DOHH2 (cell line): ENCODE data around the gene AHSP.
"Not testable (repeated sequence)": the region's sequence is repeated elsewhere in the genome, so short reads cannot be mapped to it uniquely, and the experiment has no call there.

Experiments
- H3F3A ChIP-seq: fragments of 200-600 bp; sonication (generic), shearing (Covaris generic); 2 replicates; pipeline ENCODE4 v1.6.0; 2016; ENCODE audit warnings: antibody characterized with exemption, mild to moderate bottlenecking; ENCODE audit not compliant: control insufficient read depth, insufficient read depth
- H3K27ac ChIP-seq: fragments of 200-600 bp; sonication (generic); 2 replicates; pipeline ENCODE4 v1.5.1; 2014; ENCODE audit warnings: low read depth, mild to moderate bottlenecking, low read length, moderate library complexity
- H3K27me3 ChIP-seq: fragments of 200-600 bp; sonication (generic); 2 replicates; pipeline ENCODE4 v1.6.1; 2014; ENCODE audit warnings: mild to moderate bottlenecking, low read length, mixed read lengths; ENCODE audit not compliant: control insufficient read depth
- H3K36me3 ChIP-seq: fragments of 200-600 bp; sonication (generic); 2 replicates; pipeline ENCODE4 v1.6.1; 2014; ENCODE audit warnings: mild to moderate bottlenecking, low read length, moderate library complexity, mixed read lengths; ENCODE audit not compliant: control insufficient read depth
- H3K4me1 ChIP-seq: fragments of 200-600 bp; sonication (generic); 2 replicates; pipeline ENCODE4 v1.6.1; 2014; ENCODE audit warnings: mild to moderate bottlenecking, low read length, mixed read lengths; ENCODE audit not compliant: control insufficient read depth
- H3K4me2 ChIP-seq: fragments of 200-600 bp; sonication (generic); 2 replicates; pipeline ENCODE4 v1.6.0; 2014; ENCODE audit warnings: mild to moderate bottlenecking, low read length, moderate library complexity
- H3K4me3 ChIP-seq: fragments of 200-600 bp; sonication (generic); 2 replicates; pipeline ENCODE4 v1.5.1; 2014; ENCODE audit warnings: mild to moderate bottlenecking, low read length, mixed read lengths
- H3K79me2 ChIP-seq: fragments of 200-600 bp; sonication (generic); 2 replicates; pipeline ENCODE4 v1.6.1; 2014; ENCODE audit warnings: mild to moderate bottlenecking, low read length, mixed read lengths; ENCODE audit not compliant: control insufficient read depth
- H3K9me2 ChIP-seq: fragments of 200-600 bp; sonication (generic); replicated peaks from 2 replicates; pipeline ENCODE4 v1.6.1; 2014; ENCODE audit warnings: mild to moderate bottlenecking, low read length, mixed read lengths; ENCODE audit not compliant: control insufficient read depth
- H3K9me3 ChIP-seq: fragments of 200-600 bp; sonication (generic); 2 replicates; pipeline ENCODE4 v1.6.1; 2014; ENCODE audit warnings: antibody characterized with exemption, low read length, mixed read lengths; ENCODE audit not compliant: control insufficient read depth, insufficient read depth
- H4K20me1 ChIP-seq: fragments of 200-600 bp; sonication (generic); 2 replicates; pipeline ENCODE4 v1.6.0; 2014; ENCODE audit warnings: low read depth, mild to moderate bottlenecking, antibody characterized with exemption, low read length, moderate library complexity; ENCODE audit not compliant: control insufficient read depth, insufficient read depth
- EZH2phosphoT487 ChIP-seq: fragments of 200-600 bp; sonication (generic); IDR thresholded peaks from 2 replicates; pipeline ENCODE4 v1.6.1; 2017; ENCODE audit warnings: borderline replicate concordance, mild to moderate bottlenecking, antibody characterized with exemption, low read length, moderate library complexity, mixed read lengths
- TF ChIP-seq, protein P1 (sequence below): fragments of 200-600 bp; sonication (generic); IDR thresholded peaks from one replicate; pipeline ENCODE4 v1.5.1; 2014; ENCODE audit warnings: antibody characterized with exemption, mild to moderate bottlenecking, low read depth, low read length; ENCODE audit not compliant: poor library complexity, severe bottlenecking

Gene AHSP

DNA sequence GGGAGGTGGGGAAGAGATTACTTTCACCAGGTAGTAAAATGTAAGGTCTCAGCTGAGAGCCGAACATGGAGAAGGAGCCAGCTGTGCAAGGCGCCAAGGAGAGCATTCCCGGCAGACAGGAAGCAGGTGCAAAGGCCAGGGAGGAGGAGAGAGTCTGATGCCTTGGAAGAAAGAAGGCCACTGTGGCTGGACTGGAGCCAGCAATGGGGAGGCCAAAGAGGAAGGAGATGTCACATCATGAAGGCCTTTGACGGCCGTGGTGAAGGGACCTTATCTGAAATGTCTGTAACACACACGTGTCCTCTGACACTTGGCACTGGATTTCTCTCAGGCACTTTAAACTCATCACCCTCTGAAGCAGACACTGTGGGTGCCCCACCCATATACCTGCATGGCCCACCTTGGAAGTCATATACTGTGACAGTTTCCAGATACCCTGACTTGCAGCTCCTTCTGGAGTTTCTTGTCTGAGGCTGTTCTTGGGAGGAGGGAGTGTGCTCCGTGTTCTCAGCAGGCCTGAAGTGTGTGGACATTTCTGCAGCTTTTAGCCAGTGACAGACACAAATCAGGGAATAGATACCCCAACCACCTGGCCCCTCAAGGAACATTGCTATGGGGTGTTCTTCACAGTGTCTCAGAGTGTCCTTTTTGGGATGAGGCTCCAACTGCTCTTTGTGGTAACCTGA, 46.7 kb upstream of the AHSP start:
- Histone ChIP-seq H3K27ac (no peak overlapping the region), H3F3A (no peaks in the 10 kb centered on the region), H3K9me3 (no peaks in the 10 kb centered on the region), H3K4me2 (no peak overlapping the region), H3K79me2 (no peaks in the 10 kb centered on the region), H3K9me2 (no peaks in the 10 kb centered on the region), H3K4me1 (peaks cover 12% of the 10 kb centered on the region), H3K27me3 (peaks cover 26% of the 10 kb centered on the region), H3K4me3 (no peak overlapping the region), H4K20me1 (no peaks in the 10 kb centered on the region), H3K36me3 (no peaks in the 10 kb centered on the region)
- TF ChIP-seq, protein P1, sequence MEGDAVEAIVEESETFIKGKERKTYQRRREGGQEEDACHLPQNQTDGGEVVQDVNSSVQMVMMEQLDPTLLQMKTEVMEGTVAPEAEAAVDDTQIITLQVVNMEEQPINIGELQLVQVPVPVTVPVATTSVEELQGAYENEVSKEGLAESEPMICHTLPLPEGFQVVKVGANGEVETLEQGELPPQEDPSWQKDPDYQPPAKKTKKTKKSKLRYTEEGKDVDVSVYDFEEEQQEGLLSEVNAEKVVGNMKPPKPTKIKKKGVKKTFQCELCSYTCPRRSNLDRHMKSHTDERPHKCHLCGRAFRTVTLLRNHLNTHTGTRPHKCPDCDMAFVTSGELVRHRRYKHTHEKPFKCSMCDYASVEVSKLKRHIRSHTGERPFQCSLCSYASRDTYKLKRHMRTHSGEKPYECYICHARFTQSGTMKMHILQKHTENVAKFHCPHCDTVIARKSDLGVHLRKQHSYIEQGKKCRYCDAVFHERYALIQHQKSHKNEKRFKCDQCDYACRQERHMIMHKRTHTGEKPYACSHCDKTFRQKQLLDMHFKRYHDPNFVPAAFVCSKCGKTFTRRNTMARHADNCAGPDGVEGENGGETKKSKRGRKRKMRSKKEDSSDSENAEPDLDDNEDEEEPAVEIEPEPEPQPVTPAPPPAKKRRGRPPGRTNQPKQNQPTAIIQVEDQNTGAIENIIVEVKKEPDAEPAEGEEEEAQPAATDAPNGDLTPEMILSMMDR = no peak
- no peak for TF ChIP-seq EZH2phosphoT487

DNA sequence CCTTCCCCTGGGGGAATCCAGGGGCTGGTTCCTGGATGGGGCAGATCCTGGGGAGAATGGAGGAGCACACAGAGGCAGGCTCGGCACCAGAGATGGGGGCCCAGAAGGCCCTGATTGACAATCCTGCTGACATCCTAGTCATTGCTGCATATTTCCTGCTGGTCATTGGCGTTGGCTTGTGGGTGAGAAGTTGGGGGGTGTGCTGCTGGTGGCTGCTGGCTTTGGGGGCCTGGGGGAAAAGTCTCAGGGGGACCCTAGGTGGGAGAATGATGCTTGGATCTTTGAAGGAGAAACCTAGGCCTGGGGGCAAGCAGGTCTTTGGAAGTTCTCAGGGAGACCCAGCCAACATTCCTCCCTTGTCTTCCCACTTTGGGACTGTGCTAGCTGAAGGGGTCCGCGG, 44.6 kb upstream of the AHSP start, which contains the start of gene SLC5A2:
Gene SLC5A2, plus strand, starts transcription at position 43 of the 400 bp plus-strand sequence. Its CDS starts 14 bp downstream, at position 57.
- Histone ChIP-seq H3K4me1 (peaks cover 7% of the 10 kb centered on the region), H3K27ac (no peak within 1 kb of the TSS), H3K79me2 (no peaks in the 10 kb centered on the region), H3K27me3 (peaks cover 25% of the 10 kb centered on the region), H3K9me3 (no peaks in the 10 kb centered on the region), H3F3A (no peaks in the 10 kb centered on the region), H3K4me3 (no peak within 1 kb of the TSS), H3K9me2 (no peaks in the 10 kb centered on the region), H3K36me3 (no peaks in the 10 kb centered on the region), H4K20me1 (no peaks in the 10 kb centered on the region), H3K4me2 (no peak within 1 kb of the TSS)
- no peak for TF ChIP-seq EZH2phosphoT487
- TF ChIP-seq, protein P1 = no peak

DNA sequence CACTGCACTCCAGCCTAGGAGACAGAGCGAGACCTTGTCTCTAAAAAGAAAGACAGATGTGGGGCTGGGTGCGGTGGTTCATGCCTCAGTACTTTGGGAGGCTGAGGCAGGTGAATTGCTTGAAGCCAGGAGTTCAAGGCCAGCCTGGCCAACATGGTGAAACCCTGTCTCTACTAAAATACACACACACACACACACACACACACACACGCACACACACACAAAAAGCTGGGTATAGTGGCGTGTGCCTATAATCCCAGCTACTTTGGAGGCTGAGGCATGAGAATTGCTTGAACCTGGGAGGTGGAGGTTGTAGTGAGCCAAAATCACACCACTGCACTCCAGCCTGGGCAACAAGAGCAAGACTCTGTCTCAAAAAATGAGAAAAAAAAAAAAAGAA, 43.7 kb upstream of the AHSP start:
- H3K79me2 ChIP-seq, H3F3A ChIP-seq, H3K9me3 ChIP-seq, H3K27ac ChIP-seq, H4K20me1 ChIP-seq, H3K36me3 ChIP-seq, H3K4me2 ChIP-seq, H3K4me1 ChIP-seq, H3K4me3 ChIP-seq, H3K9me2 ChIP-seq: not testable (repeated sequence)
- peaks cover 21% of the 10 kb centered on the region for H3K27me3 ChIP-seq

DNA sequence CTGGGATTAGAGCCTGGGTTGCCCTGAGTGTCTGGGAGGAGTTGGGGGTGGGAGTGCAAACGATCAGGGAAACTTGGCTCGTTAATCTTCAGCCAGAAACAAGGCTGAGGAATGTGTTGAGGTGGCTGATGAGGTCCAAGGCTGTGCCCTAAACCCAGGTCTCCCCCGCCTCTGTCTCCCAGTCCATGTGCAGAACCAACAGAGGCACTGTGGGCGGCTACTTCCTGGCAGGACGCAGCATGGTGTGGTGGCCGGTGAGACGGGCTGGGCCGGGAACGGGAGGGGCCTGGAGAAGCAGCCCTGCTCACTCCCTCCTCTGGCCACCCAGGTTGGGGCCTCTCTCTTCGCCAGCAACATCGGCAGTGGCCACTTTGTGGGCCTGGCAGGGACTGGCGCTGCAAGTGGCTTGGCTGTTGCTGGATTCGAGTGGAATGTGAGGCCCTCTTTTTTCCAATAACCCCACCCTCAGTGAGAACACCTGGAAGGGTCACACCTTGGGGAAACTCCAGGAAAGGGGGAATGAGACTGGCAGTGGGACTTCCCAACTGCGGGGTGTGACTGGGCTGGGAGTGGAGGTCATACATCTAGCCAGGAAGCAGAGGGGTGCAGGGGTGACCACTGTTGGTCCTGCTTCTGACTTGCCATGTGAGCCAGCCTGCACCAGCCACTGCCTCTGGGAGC, 43.1 kb upstream of the AHSP start:
- H3F3A ChIP-seq = no peaks in the 10 kb centered on the region
- H3K9me3 ChIP-seq = no peaks in the 10 kb centered on the region
- no peaks in the 10 kb centered on the region for H3K79me2 ChIP-seq
- H3K27me3 ChIP-seq = peaks cover 20% of the 10 kb centered on the region
- no peak overlapping the region for H3K4me2 ChIP-seq
- no peaks in the 10 kb centered on the region for H3K36me3 ChIP-seq
- H3K4me3 ChIP-seq = no peak overlapping the region
- TF ChIP-seq EZH2phosphoT487 = no peak
- no peaks in the 10 kb centered on the region for H3K9me2 ChIP-seq
- no peaks in the 10 kb centered on the region for H4K20me1 ChIP-seq
- H3K4me1 ChIP-seq = peaks cover 7% of the 10 kb centered on the region
- no peak overlapping the region for H3K27ac ChIP-seq
